DND-41 (cell line): ENCODE results near the gene STARD9.
"Not testable (repeated sequence)": the region's sequence is repeated elsewhere in the genome, so short reads cannot be mapped to it uniquely, and the experiment has no call there.

Experiments
- ATAC-seq: fragments of 200-7000 bp; cut with Tn5 transposase; 3 replicates; pipeline ENCODE4 v1.9.1; 2021; ENCODE audit warnings: low read depth; ENCODE audit not compliant: insufficient read depth
- DNase-seq: peaks from one replicate; pipeline ENCODE4 v3.0.0-alpha.2; 2020
- H2AFZ ChIP-seq: 2 replicates; pipeline ENCODE4 v1.6.0; 2012; ENCODE audit warnings: low read depth, low read length
- H3K27ac ChIP-seq: 2 replicates; pipeline ENCODE4 v1.5.1; 2012; ENCODE audit warnings: low read length, inconsistent platforms
- H3K27me3 ChIP-seq: fragments of 200-600 bp; sonication (generic); 2 replicates; pipeline ENCODE4 v1.6.0; 2012; ENCODE audit warnings: low read length, mild to moderate bottlenecking, inconsistent platforms; ENCODE audit not compliant: insufficient read depth, poor library complexity
- H3K36me3 ChIP-seq: 2 replicates; pipeline ENCODE4 v1.5.1; 2012; ENCODE audit warnings: low read length, inconsistent platforms; ENCODE audit not compliant: insufficient read depth
- H3K4me1 ChIP-seq: 2 replicates; pipeline ENCODE4 v1.5.1; 2012; ENCODE audit warnings: mild to moderate bottlenecking, low read length; ENCODE audit not compliant: insufficient read depth
- H3K4me2 ChIP-seq: 2 replicates; pipeline ENCODE4 v1.6.0; 2012; ENCODE audit warnings: mild to moderate bottlenecking, moderate library complexity, low read length, inconsistent platforms; ENCODE audit not compliant: insufficient read depth
- H3K4me3 ChIP-seq, 2 experiments: fragments of 200-600 bp in 1 of 2; shearing (Covaris generic) in 1 of 2; 2 replicates each; pipeline ENCODE4 v1.5.1; 2012 to 2016; ENCODE audit warnings: inconsistent platforms in 2 of 2, low read length in 2 of 2, mild to moderate bottlenecking in 2 of 2, low read depth in 1 of 2, moderate library complexity in 1 of 2
- H3K79me2 ChIP-seq: 2 replicates; pipeline ENCODE4 v1.6.0; 2012; ENCODE audit warnings: low read length, inconsistent platforms; ENCODE audit not compliant: insufficient read depth
- H3K9ac ChIP-seq: 2 replicates; pipeline ENCODE4 v1.6.0; 2012; ENCODE audit warnings: low read depth, mild to moderate bottlenecking, inconsistent platforms, low read length, moderate library complexity
- H3K9me3 ChIP-seq: 2 replicates; pipeline ENCODE4 v1.5.1; 2012; ENCODE audit warnings: low read length, moderate library complexity, mild to moderate bottlenecking, inconsistent platforms; ENCODE audit not compliant: insufficient read depth, severe bottlenecking
- H4K20me1 ChIP-seq: 2 replicates; pipeline ENCODE4 v1.6.0; 2012; ENCODE audit warnings: low read length; ENCODE audit not compliant: insufficient read depth
- EZH2 ChIP-seq: IDR thresholded peaks from 3 replicates; pipeline ENCODE4 v1.6.1; 2012; ENCODE audit warnings: borderline replicate concordance, low read depth, mild to moderate bottlenecking, moderate library complexity, low read length, inconsistent platforms; ENCODE audit not compliant: severe bottlenecking
- TF ChIP-seq, protein P1 (sequence below): IDR thresholded peaks from 2 replicates; pipeline ENCODE4 v1.5.1; 2012; ENCODE audit warnings: borderline replicate concordance, low read length, moderate library complexity, mild to moderate bottlenecking; ENCODE audit not compliant: poor library complexity, severe bottlenecking; ENCODE audit errors: extremely low read depth

STARD9 gene

GRCh38 chr15:42760759-42761158, 185.4 kb downstream of the STARD9 start:
- H3K27me3 ChIP-seq = no peaks in the 10 kb centered on the region
- H4K20me1 ChIP-seq = no peaks in the 10 kb centered on the region
- no peak overlapping the region for H3K27ac ChIP-seq
- no peaks in the 10 kb centered on the region; the same call in 1 of the 2 replicates for H3K36me3 ChIP-seq
- peaks cover 5% of the 10 kb centered on the region; the same call in 1 of the 2 replicates for H3K79me2 ChIP-seq
- H3K4me1 ChIP-seq = no peaks in the 10 kb centered on the region
- no peak for ATAC-seq
- H3K9ac ChIP-seq = no peak overlapping the region
- no peak overlapping the region for H2AFZ ChIP-seq
- H3K4me2 ChIP-seq = no peak overlapping the region
- H3K4me3 ChIP-seq = no peak overlapping the region
- TF ChIP-seq, protein P1, sequence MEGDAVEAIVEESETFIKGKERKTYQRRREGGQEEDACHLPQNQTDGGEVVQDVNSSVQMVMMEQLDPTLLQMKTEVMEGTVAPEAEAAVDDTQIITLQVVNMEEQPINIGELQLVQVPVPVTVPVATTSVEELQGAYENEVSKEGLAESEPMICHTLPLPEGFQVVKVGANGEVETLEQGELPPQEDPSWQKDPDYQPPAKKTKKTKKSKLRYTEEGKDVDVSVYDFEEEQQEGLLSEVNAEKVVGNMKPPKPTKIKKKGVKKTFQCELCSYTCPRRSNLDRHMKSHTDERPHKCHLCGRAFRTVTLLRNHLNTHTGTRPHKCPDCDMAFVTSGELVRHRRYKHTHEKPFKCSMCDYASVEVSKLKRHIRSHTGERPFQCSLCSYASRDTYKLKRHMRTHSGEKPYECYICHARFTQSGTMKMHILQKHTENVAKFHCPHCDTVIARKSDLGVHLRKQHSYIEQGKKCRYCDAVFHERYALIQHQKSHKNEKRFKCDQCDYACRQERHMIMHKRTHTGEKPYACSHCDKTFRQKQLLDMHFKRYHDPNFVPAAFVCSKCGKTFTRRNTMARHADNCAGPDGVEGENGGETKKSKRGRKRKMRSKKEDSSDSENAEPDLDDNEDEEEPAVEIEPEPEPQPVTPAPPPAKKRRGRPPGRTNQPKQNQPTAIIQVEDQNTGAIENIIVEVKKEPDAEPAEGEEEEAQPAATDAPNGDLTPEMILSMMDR = no peak
- TF ChIP-seq EZH2 = no peak
- peaks cover 17% of the 10 kb centered on the region for H3K9me3 ChIP-seq
- DNase-seq = no peak

DNA sequence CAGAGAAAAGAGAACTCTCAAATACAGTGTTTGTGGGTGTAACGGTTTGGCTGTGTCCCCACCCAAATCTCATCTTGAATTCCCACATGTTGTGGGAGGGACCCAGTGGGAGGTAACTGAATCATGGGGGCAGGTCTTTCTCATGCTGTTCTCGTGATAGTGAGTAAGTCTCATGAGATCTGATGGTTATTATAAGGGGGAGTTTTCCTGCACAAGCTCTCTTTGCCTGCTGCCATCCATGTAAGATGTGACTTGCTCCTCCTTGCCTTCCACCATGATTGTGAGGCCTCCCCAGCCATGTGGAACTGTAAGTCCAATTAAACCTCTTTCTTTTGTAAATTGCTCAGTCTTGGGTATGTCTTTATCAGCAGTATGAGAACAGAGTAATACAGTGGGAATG, 186.4 kb downstream of the STARD9 start:
- not testable (repeated sequence) for H3K4me2 ChIP-seq, H3K9ac ChIP-seq, H3K79me2 ChIP-seq, DNase-seq, ATAC-seq, H3K36me3 ChIP-seq, H3K4me1 ChIP-seq, H3K27ac ChIP-seq, H4K20me1 ChIP-seq, H3K27me3 ChIP-seq, H2AFZ ChIP-seq, H3K4me3 ChIP-seq
- peaks cover 17% of the 10 kb centered on the region for H3K9me3 ChIP-seq

DNA sequence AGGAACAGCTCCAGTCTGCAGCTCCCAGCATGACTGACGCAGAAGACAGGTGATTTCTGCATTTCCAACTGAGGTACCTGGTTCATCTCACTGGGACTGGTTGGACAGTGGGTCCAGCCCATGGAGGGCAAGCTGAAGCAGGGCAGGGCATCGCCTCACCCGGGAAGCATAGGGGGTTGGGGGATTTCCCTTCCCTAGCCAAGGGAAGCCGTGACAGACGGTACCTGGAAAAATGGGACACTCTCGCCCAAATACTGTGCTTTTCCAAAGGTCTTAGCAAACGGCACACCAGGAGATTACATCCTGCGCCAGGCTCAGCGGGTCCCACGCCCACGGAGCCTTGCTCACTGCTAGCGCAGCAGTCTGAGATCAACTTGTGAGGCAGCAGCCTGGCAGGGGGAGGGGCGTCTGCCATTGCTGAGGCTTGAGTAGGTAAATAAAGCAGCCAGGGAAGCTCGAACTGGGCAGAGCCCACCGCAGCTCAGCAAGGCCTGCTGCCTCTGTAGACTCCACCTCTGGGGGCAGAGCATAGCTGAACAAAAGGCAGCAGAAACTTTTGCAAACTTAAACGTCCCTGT, 188.8 kb downstream of the STARD9 start:
- H3K4me2 ChIP-seq, H4K20me1 ChIP-seq, H3K9ac ChIP-seq, H2AFZ ChIP-seq, H3K4me3 ChIP-seq, H3K79me2 ChIP-seq, H3K36me3 ChIP-seq, H3K27me3 ChIP-seq, H3K27ac ChIP-seq, DNase-seq, ATAC-seq, H3K4me1 ChIP-seq: not testable (repeated sequence)
- peaks cover 17% of the 10 kb centered on the region for H3K9me3 ChIP-seq

DNA sequence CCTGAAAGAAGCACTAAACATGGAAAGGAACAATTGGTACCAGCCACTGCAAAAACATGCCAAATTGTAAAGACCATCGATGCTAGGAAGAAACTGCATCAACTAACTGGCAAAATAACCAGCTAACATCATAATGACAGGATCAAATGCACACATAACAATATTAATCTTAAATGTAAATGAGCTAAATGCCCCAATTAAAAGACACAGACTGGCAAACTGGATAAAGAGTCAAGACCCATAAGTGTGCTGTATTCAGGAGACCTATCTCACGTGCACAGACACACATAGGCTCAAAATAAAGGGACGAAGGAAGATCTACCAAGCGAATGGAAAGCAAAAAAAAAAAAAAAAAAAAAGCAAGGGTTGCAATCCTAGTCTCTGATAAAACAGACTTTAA, 190.7 kb downstream of the STARD9 start:
- not testable (repeated sequence) for H3K79me2 ChIP-seq, H3K4me3 ChIP-seq, H4K20me1 ChIP-seq, H3K4me1 ChIP-seq, DNase-seq, H3K9ac ChIP-seq, H3K27ac ChIP-seq, H3K27me3 ChIP-seq, ATAC-seq, H3K9me3 ChIP-seq, H2AFZ ChIP-seq, H3K4me2 ChIP-seq, H3K36me3 ChIP-seq
